SK-N-SH (cell line): Measurements from ENCODE around the gene USP34. TPM values are rescaled to one million over a fixed set of nuclear protein-coding genes. Genes with fewer than 3 reads are reported as not detected.

Source experiments
- CTCF ChIA-PET: fragments of 300-600, 350-600 bp; formaldehyde crosslinking; extraction: SDS; loops from one replicate; lab custom pipeline; 2021; lab: Yijun Ruan, JAX
- POLR2A ChIA-PET: fragments of 350-600 bp; sonication (Branson Sonifier 250); formaldehyde crosslinking; extraction: SDS; loops from one replicate; lab custom pipeline; 2020; ENCODE audit warnings: antibody characterized with exemption, inconsistent platforms; lab: Yijun Ruan, JAX
- DNase-seq: peaks from one replicate; pipeline ENCODE4 v3.0.0; 2012
- H2AFZ ChIP-seq: fragments of 200-600 bp; sonication (generic); 2 replicates; pipeline ENCODE4 v1.8.1; 2016; ENCODE audit warnings: antibody characterized with exemption, mild to moderate bottlenecking, low read depth
- H3F3A ChIP-seq: fragments of 200-600 bp; sonication (generic); replicated peaks from 2 replicates; pipeline ENCODE3; 2016; ENCODE audit warnings: antibody characterized with exemption, mild to moderate bottlenecking; ENCODE audit not compliant: insufficient read depth
- H3K27ac ChIP-seq, 2 experiments: fragments of 200-500 bp in 1 of 2; fragments of 200-600 bp in 1 of 2; sonication (Bioruptor generic) in 1 of 2; sonication (generic), shearing (Covaris generic) in 1 of 2; 2 replicates each; pipeline versions ENCODE4 v1.5.1 to v1.6.1; 2014 to 2016; ENCODE audit warnings: low read depth in 2 of 2, inconsistent platforms in 1 of 2, low read length in 1 of 2, mild to moderate bottlenecking in 1 of 2, mixed read lengths in 1 of 2
- H3K27me3 ChIP-seq: fragments of 200-600 bp; sonication (generic), shearing (Covaris generic); 2 replicates; pipeline ENCODE4 v1.6.1; 2016; ENCODE audit warnings: mixed run types; ENCODE audit not compliant: insufficient read depth
- H3K36me3 ChIP-seq, 2 experiments: fragments of 200-500 bp in 1 of 2; fragments of 200-600 bp in 1 of 2; sonication (Bioruptor generic) in 1 of 2; sonication (generic) in 1 of 2; replicated peaks in 1 of 2; 2 replicates each; pipeline versions ENCODE3 to v1.5.1; 2014 to 2016; ENCODE audit warnings: low read length in 1 of 2, mild to moderate bottlenecking in 1 of 2; ENCODE audit not compliant: insufficient read depth in 2 of 2, control insufficient read depth in 1 of 2
- H3K4me1 ChIP-seq, 2 experiments: fragments of 200-500 bp in 1 of 2; fragments of 200-600 bp in 1 of 2; sonication (Bioruptor generic) in 1 of 2; sonication (generic), shearing (Covaris generic) in 1 of 2; 2 replicates each; pipeline versions ENCODE4 v1.5.1 to v1.6.1; 2014 to 2016; ENCODE audit warnings: low read depth in 1 of 2, low read length in 1 of 2, mixed run types in 1 of 2; ENCODE audit not compliant: insufficient read depth in 2 of 2, control insufficient read depth in 1 of 2
- H3K4me2 ChIP-seq: fragments of 200-600 bp; sonication (generic), shearing (Covaris generic); 2 replicates; pipeline ENCODE4 v1.6.1; 2017; ENCODE audit warnings: mixed run types
- H3K4me3 ChIP-seq, 2 experiments: fragments of 200-500 bp in 1 of 2; fragments of 200-600 bp in 1 of 2; sonication (Bioruptor generic) in 1 of 2; sonication (generic), shearing (Covaris generic) in 1 of 2; 2 replicates each; pipeline versions ENCODE4 v1.5.1 to v1.8.1; 2014 to 2016; ENCODE audit warnings: low read depth in 2 of 2, inconsistent platforms in 1 of 2, low read length in 1 of 2, mild to moderate bottlenecking in 1 of 2, mixed read lengths in 1 of 2, moderate library complexity in 1 of 2
- H3K79me2 ChIP-seq: fragments of 200-600 bp; sonication (generic); 2 replicates; pipeline ENCODE4 v1.8.1; 2017; ENCODE audit warnings: mild to moderate bottlenecking; ENCODE audit not compliant: insufficient read depth
- H3K9ac ChIP-seq: fragments of 200-600 bp; sonication (generic); 2 replicates; pipeline ENCODE4 v1.6.1; 2017; ENCODE audit warnings: mixed run types
- H3K9me2 ChIP-seq: fragments of 200-600 bp; sonication (generic); 2 replicates; pipeline ENCODE4 v1.6.1; 2017; ENCODE audit warnings: mixed run types
- H3K9me3 ChIP-seq: fragments of 200-600 bp; sonication (generic); 2 replicates; pipeline ENCODE4 v1.6.1; 2017; ENCODE audit warnings: mixed run types, mild to moderate bottlenecking, moderate library complexity
- H4K20me1 ChIP-seq: fragments of 200-600 bp; sonication (generic); 2 replicates; pipeline ENCODE4 v1.6.1; 2017; ENCODE audit warnings: mild to moderate bottlenecking, mixed run types; ENCODE audit not compliant: insufficient read depth
- EZH2phosphoT487 ChIP-seq: fragments of 200-600 bp; sonication (generic); IDR thresholded peaks from 2 replicates; pipeline ENCODE4 v1.6.1; 2017; ENCODE audit warnings: low read depth, mixed run types, mild to moderate bottlenecking, antibody characterized with exemption, moderate library complexity, borderline replicate concordance
- FOSL2 ChIP-seq: IDR thresholded peaks from 2 replicates; pipeline ENCODE4 v1.4.0; 2012; ENCODE audit warnings: low read depth, mild to moderate bottlenecking, moderate library complexity, borderline replicate concordance
- FOXJ3 ChIP-seq: sonication (generic); formaldehyde crosslinking; IDR thresholded peaks from 2 replicates; pipeline ENCODE4 v1.5.1; 2020; ENCODE audit warnings: mild to moderate bottlenecking, missing genetic modification reagents
- GATA2 ChIP-seq: sonication (generic); formaldehyde crosslinking; IDR thresholded peaks from 2 replicates; pipeline ENCODE4 v1.5.0; 2020; ENCODE audit warnings: mild to moderate bottlenecking, missing genetic modification reagents
- NRF1 ChIP-seq: IDR thresholded peaks from 2 replicates; pipeline ENCODE4 v1.6.1; 2012; ENCODE audit warnings: low read depth, mild to moderate bottlenecking, low read length
- RCOR1 ChIP-seq: fragments of 150-350 bp; IDR thresholded peaks from 2 replicates; pipeline ENCODE4 v1.6.1; 2017; ENCODE audit warnings: antibody characterized with exemption, low read length
- RFX5 ChIP-seq: IDR thresholded peaks from 2 replicates; pipeline ENCODE4 v1.6.1; 2012; ENCODE audit warnings: mild to moderate bottlenecking, improper control_type of control experiment, low read length
- TAF1 ChIP-seq: IDR thresholded peaks from 2 replicates; pipeline ENCODE4 v1.6.1; 2012; ENCODE audit warnings: low read depth, mild to moderate bottlenecking, low read length, moderate library complexity, borderline replicate concordance
- TEAD4 ChIP-seq: IDR thresholded peaks from 2 replicates; pipeline ENCODE4 v1.4.0; 2012; ENCODE audit warnings: mild to moderate bottlenecking, borderline replicate concordance; ENCODE audit not compliant: insufficient read depth
- WGBS: methylation state at CpG from one replicate; pipeline ENCODE4 v1.1.6; 2017; ENCODE audit warnings: low lambda C conversion rate; 5-methylcytosine and 5-hydroxymethylcytosine counted together
- polyA plus RNA-seq, 3 experiments: library from polyadenylated mRNA; depleted of rRNA; stranded (reverse); fragments of >200 nt; gene quantifications; 2 replicates each; pipeline ENCODE4 v1.2.3, GENCODE V29; 2012
- TF ChIP-seq, protein P1 (sequence below): IDR thresholded peaks from 2 replicates; pipeline ENCODE4 v1.4.0; 2012; ENCODE audit warnings: low read depth
- TF ChIP-seq, protein P2 (sequence below): IDR thresholded peaks from 2 replicates; pipeline ENCODE4 v1.6.1; 2012; ENCODE audit warnings: mild to moderate bottlenecking, low read depth, low read length, moderate library complexity
- TF ChIP-seq, protein P3 (sequence below): IDR thresholded peaks from 2 replicates; pipeline ENCODE4 v1.4.0; 2012; ENCODE audit warnings: low read depth, borderline replicate concordance
- TF ChIP-seq, protein P4 (sequence below): IDR thresholded peaks from 2 replicates; pipeline ENCODE4 v1.4.0; 2012; ENCODE audit warnings: low read depth, borderline replicate concordance
- TF ChIP-seq, protein P5 (sequence below): IDR thresholded peaks from 2 replicates; pipeline ENCODE4; 2012

The USP34 gene
- polyA plus RNA-seq, 1 of the 3 experiments (the other 2 are of a cell fraction) = 31.4 TPM

DNA sequence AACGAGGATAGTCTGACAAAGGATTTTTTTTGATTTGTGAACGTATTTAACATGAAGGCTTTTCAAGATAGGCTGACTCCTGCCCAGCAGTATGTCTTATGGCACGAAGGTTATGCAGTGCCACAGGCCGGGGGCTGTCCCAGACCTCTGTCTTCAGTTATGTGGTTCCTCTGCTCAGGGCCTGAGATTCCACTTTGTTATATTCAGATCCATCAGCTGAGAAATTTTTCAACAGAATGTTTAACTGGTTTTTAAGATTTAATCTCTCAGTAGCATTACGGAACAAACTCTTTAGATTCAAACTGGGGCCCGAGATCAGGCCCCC, 288.9 kb downstream of the USP34 start:
- H3K79me2 ChIP-seq = peaks cover 54% of the 10 kb centered on the region; the same call in 1 of the 2 replicates
- CTCF ChIA-PET = no interaction called here
- H3F3A ChIP-seq = peaks cover 21% of the 10 kb centered on the region
- no peak for DNase-seq
- no peaks in the 10 kb centered on the region for H3K9me3 ChIP-seq
- no peak overlapping the region for H3K9ac ChIP-seq
- no peaks in the 10 kb centered on the region for H4K20me1 ChIP-seq
- POLR2A ChIA-PET = interaction anchor here (0.7 kb wide), 1 partner anchor 18 kb away, joined by 4 read pairs; no protein-coding TSS in a partner anchor
- TF ChIP-seq, protein P1, sequence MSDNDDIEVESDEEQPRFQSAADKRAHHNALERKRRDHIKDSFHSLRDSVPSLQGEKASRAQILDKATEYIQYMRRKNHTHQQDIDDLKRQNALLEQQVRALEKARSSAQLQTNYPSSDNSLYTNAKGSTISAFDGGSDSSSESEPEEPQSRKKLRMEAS = no peak
- TF ChIP-seq, protein P2, sequence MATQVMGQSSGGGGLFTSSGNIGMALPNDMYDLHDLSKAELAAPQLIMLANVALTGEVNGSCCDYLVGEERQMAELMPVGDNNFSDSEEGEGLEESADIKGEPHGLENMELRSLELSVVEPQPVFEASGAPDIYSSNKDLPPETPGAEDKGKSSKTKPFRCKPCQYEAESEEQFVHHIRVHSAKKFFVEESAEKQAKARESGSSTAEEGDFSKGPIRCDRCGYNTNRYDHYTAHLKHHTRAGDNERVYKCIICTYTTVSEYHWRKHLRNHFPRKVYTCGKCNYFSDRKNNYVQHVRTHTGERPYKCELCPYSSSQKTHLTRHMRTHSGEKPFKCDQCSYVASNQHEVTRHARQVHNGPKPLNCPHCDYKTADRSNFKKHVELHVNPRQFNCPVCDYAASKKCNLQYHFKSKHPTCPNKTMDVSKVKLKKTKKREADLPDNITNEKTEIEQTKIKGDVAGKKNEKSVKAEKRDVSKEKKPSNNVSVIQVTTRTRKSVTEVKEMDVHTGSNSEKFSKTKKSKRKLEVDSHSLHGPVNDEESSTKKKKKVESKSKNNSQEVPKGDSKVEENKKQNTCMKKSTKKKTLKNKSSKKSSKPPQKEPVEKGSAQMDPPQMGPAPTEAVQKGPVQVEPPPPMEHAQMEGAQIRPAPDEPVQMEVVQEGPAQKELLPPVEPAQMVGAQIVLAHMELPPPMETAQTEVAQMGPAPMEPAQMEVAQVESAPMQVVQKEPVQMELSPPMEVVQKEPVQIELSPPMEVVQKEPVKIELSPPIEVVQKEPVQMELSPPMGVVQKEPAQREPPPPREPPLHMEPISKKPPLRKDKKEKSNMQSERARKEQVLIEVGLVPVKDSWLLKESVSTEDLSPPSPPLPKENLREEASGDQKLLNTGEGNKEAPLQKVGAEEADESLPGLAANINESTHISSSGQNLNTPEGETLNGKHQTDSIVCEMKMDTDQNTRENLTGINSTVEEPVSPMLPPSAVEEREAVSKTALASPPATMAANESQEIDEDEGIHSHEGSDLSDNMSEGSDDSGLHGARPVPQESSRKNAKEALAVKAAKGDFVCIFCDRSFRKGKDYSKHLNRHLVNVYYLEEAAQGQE = no peak
- TF ChIP-seq TEAD4 (no peak), GATA2 (no peak), TAF1 (no peak)
- no peak overlapping the region for H3K27ac ChIP-seq
- WGBS = 89% methylated on average over 6 of the region's 6 CpGs
- H2AFZ ChIP-seq = no peak overlapping the region
- peaks cover 57 to 58% of the 10 kb centered on the region in 2 experiments for H3K36me3 ChIP-seq
- H3K4me1 ChIP-seq = peaks cover 41 to 44% of the 10 kb centered on the region in 2 experiments
- no peak overlapping the region for H3K4me3 ChIP-seq
- H3K4me2 ChIP-seq = peak overlapping the region; percentile 95; the same call in 1 of the 2 replicates
- no peaks in the 10 kb centered on the region for H3K27me3 ChIP-seq
- H3K9me2 ChIP-seq = no peaks in the 10 kb centered on the region

DNA sequence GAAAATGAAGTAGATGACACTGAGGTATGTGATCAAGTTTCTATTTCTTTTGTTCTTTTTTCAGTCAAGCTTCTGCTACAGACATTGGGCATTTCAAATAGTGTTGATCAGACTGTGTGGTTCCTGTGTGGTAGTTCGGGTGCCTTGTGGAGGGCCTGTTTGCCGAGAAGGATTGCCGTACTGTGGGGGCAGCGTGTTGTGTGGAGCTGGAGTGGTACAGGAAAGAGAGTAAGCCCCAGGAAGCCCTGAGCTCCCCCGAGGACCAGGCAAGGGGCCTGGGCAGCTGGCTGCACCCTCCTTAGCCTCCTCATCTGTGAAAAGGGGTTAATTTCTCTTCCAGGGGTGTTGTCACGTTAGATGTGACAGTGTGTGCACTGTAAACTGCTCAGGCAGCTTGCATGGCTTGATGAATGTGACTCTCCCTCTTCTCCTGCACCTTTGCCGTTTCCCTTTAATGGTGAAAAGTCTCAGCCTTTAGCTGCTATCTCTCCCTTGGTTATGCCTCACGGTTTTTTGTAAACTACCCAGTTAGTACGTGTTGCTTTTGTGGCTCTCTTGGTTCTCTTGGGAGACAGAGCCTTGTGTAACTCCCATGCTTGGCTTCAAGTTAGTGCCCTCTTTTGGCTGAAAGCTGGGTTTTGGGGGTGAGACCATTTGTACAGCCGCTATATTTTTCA, 289.4 kb downstream of the USP34 start:
- Histone ChIP-seq H3K27ac (no peak overlapping the region), H3K9me3 (no peaks in the 10 kb centered on the region), H3K4me1 (peaks cover 41 to 43% of the 10 kb centered on the region in 2 experiments), H3K9ac (no peak overlapping the region), H3K4me2 (peak overlapping the region; percentile 95; the same call in 1 of the 2 replicates), H3K9me2 (no peaks in the 10 kb centered on the region), H3K79me2 (peaks cover 54% of the 10 kb centered on the region; the same call in 1 of the 2 replicates), H3K4me3 (no peak overlapping the region), H3K27me3 (no peaks in the 10 kb centered on the region), H3F3A (peaks cover 21% of the 10 kb centered on the region), H4K20me1 (no peaks in the 10 kb centered on the region), H2AFZ (no peak overlapping the region), H3K36me3 (peaks cover 52% of the 10 kb centered on the region in 2 experiments)
- DNase-seq = no peak
- POLR2A ChIA-PET = interaction anchor here (0.7 kb wide), 1 partner anchor 17 kb away, joined by 4 read pairs; no protein-coding TSS in a partner anchor
- CTCF ChIA-PET = no interaction called here
- 88% methylated on average over 9 of the region's 10 CpGs for WGBS
- TF ChIP-seq RFX5 = no peak
- TF ChIP-seq, protein P3, sequence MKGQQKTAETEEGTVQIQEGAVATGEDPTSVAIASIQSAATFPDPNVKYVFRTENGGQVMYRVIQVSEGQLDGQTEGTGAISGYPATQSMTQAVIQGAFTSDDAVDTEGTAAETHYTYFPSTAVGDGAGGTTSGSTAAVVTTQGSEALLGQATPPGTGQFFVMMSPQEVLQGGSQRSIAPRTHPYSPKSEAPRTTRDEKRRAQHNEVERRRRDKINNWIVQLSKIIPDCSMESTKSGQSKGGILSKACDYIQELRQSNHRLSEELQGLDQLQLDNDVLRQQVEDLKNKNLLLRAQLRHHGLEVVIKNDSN = no peak
- no peak for TF ChIP-seq FOXJ3 (CRISPR knock-in tag)
- TF ChIP-seq, protein P4, sequence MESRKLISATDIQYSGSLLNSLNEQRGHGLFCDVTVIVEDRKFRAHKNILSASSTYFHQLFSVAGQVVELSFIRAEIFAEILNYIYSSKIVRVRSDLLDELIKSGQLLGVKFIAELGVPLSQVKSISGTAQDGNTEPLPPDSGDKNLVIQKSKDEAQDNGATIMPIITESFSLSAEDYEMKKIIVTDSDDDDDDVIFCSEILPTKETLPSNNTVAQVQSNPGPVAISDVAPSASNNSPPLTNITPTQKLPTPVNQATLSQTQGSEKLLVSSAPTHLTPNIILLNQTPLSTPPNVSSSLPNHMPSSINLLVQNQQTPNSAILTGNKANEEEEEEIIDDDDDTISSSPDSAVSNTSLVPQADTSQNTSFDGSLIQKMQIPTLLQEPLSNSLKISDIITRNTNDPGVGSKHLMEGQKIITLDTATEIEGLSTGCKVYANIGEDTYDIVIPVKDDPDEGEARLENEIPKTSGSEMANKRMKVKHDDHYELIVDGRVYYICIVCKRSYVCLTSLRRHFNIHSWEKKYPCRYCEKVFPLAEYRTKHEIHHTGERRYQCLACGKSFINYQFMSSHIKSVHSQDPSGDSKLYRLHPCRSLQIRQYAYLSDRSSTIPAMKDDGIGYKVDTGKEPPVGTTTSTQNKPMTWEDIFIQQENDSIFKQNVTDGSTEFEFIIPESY = no peak
- TF ChIP-seq RCOR1 = no peak
- TF ChIP-seq, protein P5, sequence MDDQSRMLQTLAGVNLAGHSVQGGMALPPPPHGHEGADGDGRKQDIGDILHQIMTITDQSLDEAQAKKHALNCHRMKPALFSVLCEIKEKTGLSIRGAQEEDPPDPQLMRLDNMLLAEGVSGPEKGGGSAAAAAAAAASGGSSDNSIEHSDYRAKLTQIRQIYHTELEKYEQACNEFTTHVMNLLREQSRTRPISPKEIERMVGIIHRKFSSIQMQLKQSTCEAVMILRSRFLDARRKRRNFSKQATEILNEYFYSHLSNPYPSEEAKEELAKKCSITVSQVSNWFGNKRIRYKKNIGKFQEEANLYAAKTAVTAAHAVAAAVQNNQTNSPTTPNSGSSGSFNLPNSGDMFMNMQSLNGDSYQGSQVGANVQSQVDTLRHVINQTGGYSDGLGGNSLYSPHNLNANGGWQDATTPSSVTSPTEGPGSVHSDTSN = no peak
- no peak for TF ChIP-seq TAF1
- no peak for TF ChIP-seq NRF1
- no peak for TF ChIP-seq FOSL2
- TF ChIP-seq GATA2 = no peak
- TF ChIP-seq EZH2phosphoT487 = no peak
